Measurements from ENCODE around the gene NLGN1. TPM values are rescaled to one million over a fixed set of nuclear protein-coding genes. Genes with fewer than 3 reads are reported as not detected.

The NLGN1 gene
- total and polyA plus RNA-seq, 2 of the 13 experiments (the other 11 are each of a cell fraction or from before 2014, with no cell fraction given) = not detected

DNA sequence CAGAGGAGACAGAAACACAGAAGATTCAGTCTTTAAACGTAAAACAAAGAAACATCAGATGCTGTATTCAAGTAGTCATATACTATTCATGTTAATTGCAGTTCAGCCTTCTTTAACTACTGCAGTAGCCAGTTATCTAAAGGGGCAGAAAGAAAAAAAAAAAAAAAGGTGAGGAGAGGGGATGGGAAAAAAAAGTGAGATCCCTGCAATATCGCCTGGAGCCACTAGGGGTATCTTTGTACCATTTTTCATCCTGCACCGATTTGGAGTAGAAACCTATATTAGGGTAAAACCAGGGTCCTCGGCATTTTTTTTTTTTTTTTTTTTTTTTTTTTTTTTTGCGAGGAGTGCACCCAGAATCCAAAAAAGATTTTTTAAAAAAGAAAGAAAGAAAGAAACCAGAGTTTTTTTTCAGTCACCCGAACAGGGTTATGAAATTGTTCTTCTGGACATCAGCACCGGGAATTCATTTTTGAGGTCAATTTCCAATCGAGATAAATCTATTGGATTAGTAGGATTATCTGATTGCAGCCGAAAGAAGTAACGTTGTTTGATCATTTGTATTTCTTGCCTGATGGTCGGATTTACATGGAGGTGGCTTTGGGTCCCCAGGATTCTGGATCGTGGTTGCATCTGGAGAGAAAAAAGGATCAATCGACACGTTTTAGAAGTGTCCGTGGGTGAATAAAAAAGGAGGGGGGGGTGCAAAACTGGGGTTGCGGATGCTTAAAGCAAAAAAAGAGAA lies 186.7 kb downstream of the NLGN1 start:
- Histone ChIP-seq H2AFZ (ENCODE audit: low read length) (no peak overlapping the region), H3K9me3 (ENCODE audit: low read length) (no peaks in the 10 kb centered on the region), H3K4me1 (ENCODE audit: insufficient read depth, low read length) (no peaks in the 10 kb centered on the region), H3K79me2 (ENCODE audit: insufficient read depth, low read length) (no peaks in the 10 kb centered on the region), H3K4me3 (replicated peaks in 1 of 3; ENCODE audit: insufficient read depth in 1 of 3, low read depth in 2 of 3, low read length in 3 of 3) (no peak overlapping the region), H3K27me3 (ENCODE audit: control insufficient read depth in 1 of 2, insufficient read depth in 2 of 2, low read length in 2 of 2) (peaks cover 0 to 6% of the 10 kb centered on the region in 2 experiments; a peak in 1 of 5 replicates), H3K27ac (ENCODE audit: extremely low read length, insufficient read depth, low read length) (no peak overlapping the region), H3K9ac (ENCODE audit: insufficient read depth, low read depth, low read length) (no peak overlapping the region), H4K20me1 (ENCODE audit: insufficient read depth, low read length) (no peaks in the 10 kb centered on the region), H3K36me3 (replicated peaks in 1 of 2; ENCODE audit: control insufficient read depth in 1 of 2, insufficient read depth in 2 of 2, low read length in 2 of 2) (no peaks in the 10 kb centered on the region), H3K4me2 (ENCODE audit: low read depth, low read length) (no peak overlapping the region)
- POLR2A ChIA-PET = no interaction called here
- TF ChIP-seq ATF1 (CRISPR knock-in tag; IDR thresholded peaks at IDR 0.05) (no peak), ZNF773 (CRISPR knock-in tag; IDR thresholded peaks at IDR 0.05; ENCODE audit: borderline replicate concordance) (no peak), DPF2 (CRISPR knock-in tag; IDR thresholded peaks at IDR 0.05; ENCODE audit: borderline replicate concordance, low read depth) (no peak), ZNF589 (CRISPR knock-in tag; conservative IDR thresholded peaks at IDR 0.05) (no peak), CTCF (CRISPR knock-in tag; IDR thresholded peaks at IDR 0.05) (0 out of 2 replicates have a peak, but pooled peaks have one; percentile 21), ATF7 (IDR thresholded peaks at IDR 0.05) (no peak), ATF7 (CRISPR knock-in tag; IDR thresholded peaks at IDR 0.05) (no peak), KDM3A (CRISPR knock-in tag; IDR thresholded peaks at IDR 0.05; ENCODE audit: low read depth) (no peak)
- CTCF ChIA-PET (ENCODE audit: low intra/inter-chr PET ratio, low total read pairs) = no interaction called here
- WGBS (ENCODE audit: low lambda C conversion rate) = 8% methylated on average over 16 of the region's 16 CpGs
- DNase-seq (ENCODE audit: low spot score) (no peak), FAIRE-seq (no peak), ATAC-seq (no peak)
- in situ Hi-C loops (cut with HindIII; ENCODE audit: extremely low pct_ligation_motif_present, low pct_unique_long_range_greater_than_20kb) = no loop called here
- intact Hi-C loops (cut with micrococcal nuclease; ENCODE audit: unreplicated experiment) = no loop called here
- BruUV-seq (replicated peaks) = no TSS peak
